ENCODE results near the gene APOL1.
"Not testable (repeated sequence)": the region's sequence is repeated elsewhere in the genome, so short reads cannot be mapped to it uniquely, and the experiment has no call there.

DNA sequence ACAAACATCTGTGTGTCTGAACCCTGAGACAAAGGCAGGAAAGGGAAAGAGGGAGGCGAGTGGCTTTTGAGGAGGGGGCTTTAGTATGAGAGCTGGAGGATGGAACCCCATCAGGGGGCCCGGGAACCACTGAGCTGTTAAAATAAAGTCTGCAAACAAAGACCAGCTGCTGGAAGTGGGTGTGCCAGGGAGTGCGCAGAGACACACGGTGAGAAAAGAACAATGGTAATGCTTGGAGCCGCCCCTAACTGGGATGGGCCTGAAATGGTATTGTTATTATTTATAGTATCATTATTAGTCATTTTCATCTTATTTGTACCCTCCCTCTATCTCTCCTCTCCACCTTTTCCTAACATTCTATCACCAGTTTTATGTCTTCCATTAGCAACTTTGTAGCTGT, 2.6 kb downstream of the APOL1 start:
- TF ChIP-seq CTCF (IDR thresholded peaks at IDR 0.05; ENCODE audit: low read length); EZH2 (IDR thresholded peaks at IDR 0.05; ENCODE audit: borderline replicate concordance, low read length): not testable (repeated sequence)
